ENCODE results near the gene ALG9.

The ALG9 gene

DNA sequence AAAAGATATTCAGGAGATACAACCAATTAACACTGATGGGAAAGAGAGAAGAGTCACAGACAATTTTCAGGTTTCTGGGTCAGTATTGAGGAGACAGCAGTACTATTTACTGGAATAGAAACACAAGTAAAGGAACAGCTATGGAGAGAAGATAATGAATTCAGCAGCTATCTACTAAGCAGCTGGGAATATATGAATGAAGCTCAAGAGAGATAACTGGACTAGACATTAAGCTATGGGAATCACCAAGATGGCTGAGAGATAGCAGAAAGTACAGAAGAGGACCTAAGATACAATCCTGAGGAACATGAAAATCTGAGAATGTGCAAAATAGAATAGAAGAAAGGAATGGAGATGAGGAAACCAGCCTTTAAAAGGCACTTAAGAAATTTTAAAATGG is 15.9 kb downstream of the ALG9 start (continued):
- TF ChIP-seq PRDM2 (tag by site-specific recombination; IDR thresholded peaks at IDR 0.05; ENCODE audit: borderline replicate concordance), result no peak
- TF ChIP-seq, protein P1, sequence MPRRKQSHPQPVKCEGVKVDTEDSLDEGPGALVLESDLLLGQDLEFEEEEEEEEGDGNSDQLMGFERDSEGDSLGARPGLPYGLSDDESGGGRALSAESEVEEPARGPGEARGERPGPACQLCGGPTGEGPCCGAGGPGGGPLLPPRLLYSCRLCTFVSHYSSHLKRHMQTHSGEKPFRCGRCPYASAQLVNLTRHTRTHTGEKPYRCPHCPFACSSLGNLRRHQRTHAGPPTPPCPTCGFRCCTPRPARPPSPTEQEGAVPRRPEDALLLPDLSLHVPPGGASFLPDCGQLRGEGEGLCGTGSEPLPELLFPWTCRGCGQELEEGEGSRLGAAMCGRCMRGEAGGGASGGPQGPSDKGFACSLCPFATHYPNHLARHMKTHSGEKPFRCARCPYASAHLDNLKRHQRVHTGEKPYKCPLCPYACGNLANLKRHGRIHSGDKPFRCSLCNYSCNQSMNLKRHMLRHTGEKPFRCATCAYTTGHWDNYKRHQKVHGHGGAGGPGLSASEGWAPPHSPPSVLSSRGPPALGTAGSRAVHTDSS (tag by site-specific recombination; IDR thresholded peaks at IDR 0.05), result no peak
- no peak for TF ChIP-seq EGR2 (tag by site-specific recombination; IDR thresholded peaks at IDR 0.05; ENCODE audit: low read depth)
- no peak for TF ChIP-seq ZNF677 (tag by site-specific recombination; IDR thresholded peaks at IDR 0.05)
- no peak for TF ChIP-seq ZSCAN5A (tag by site-specific recombination; IDR thresholded peaks at IDR 0.05)
- TF ChIP-seq ZNF626 (tag by site-specific recombination; IDR thresholded peaks at IDR 0.05), result no peak
- TF ChIP-seq, protein P2, sequence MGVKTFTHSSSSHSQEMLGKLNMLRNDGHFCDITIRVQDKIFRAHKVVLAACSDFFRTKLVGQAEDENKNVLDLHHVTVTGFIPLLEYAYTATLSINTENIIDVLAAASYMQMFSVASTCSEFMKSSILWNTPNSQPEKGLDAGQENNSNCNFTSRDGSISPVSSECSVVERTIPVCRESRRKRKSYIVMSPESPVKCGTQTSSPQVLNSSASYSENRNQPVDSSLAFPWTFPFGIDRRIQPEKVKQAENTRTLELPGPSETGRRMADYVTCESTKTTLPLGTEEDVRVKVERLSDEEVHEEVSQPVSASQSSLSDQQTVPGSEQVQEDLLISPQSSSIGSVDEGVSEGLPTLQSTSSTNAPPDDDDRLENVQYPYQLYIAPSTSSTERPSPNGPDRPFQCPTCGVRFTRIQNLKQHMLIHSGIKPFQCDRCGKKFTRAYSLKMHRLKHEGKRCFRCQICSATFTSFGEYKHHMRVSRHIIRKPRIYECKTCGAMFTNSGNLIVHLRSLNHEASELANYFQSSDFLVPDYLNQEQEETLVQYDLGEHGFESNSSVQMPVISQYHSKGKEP (tag by site-specific recombination; IDR thresholded peaks at IDR 0.05), result no peak
- no peak for TF ChIP-seq KLF8 (tag by site-specific recombination; IDR thresholded peaks at IDR 0.05)
- TF ChIP-seq ZNF184 (tag by site-specific recombination; IDR thresholded peaks at IDR 0.05), result no peak

DNA sequence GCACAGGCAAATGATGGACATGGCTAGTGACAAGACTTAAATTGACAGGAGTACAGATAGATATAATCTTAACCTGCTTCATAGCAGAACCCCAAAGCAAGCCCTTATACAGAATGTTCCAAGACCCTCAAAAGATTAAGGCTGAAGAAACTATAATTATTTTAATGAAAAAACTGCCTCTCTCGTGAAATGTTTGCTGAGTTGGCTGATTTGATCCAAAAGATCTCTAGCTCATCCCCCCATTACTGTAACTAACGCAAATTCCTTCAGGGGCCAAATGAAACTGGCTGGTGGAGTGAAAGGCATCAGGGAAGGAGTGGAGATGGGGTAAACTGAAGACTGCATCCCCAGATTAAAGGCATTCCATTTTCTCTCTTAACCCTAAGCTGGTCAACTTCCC is 19.3 kb downstream of the ALG9 start:
- POLR2A ChIA-PET, result interaction anchor here (1.1 kb wide), 1 partner anchor 19 kb away, joined by 3 read pairs; the partner anchor contains the start of gene ALG9
- H3K4me3 ChIP-seq (ENCODE audit: low read depth, low read length), result no peak overlapping the region
- H3K9me3 ChIP-seq (ENCODE audit: control insufficient read depth, insufficient read depth, low read depth, low read length), result no peaks in the 10 kb centered on the region
- CTCF ChIA-PET, result interaction anchor here (1.3 to 2.3 kb wide), 3 partner anchors 9 to 266 kb away, joined by 5 to 8 read pairs (median 5); no protein-coding TSS in a partner anchor
- no peaks in the 10 kb centered on the region for H3K4me1 ChIP-seq (ENCODE audit: control insufficient read depth, insufficient read depth, low read length)
- no peak overlapping the region for H3K27ac ChIP-seq (ENCODE audit: extremely low read depth, low read depth, low read length)
- peaks cover 0 to 62% of the 10 kb centered on the region in 2 experiments; a peak in 2 of 3 replicates for H3K36me3 ChIP-seq (ENCODE audit: control insufficient read depth in 2 of 2, insufficient read depth in 1 of 2, low read length in 2 of 2)
- TF ChIP-seq ZNF2 (tag by site-specific recombination; IDR thresholded peaks at IDR 0.05) (no peak), MEIS1 (CRISPR knock-in tag; IDR thresholded peaks at IDR 0.05; ENCODE audit: borderline replicate concordance) (no peak), ZNF26 (tag by site-specific recombination; IDR thresholded peaks at IDR 0.05) (no peak), GLI4 (tag by site-specific recombination; IDR thresholded peaks at IDR 0.05) (no peak), ZNF623 (tag by site-specific recombination; IDR thresholded peaks at IDR 0.05) (no peak)
- TF ChIP-seq, protein P3, sequence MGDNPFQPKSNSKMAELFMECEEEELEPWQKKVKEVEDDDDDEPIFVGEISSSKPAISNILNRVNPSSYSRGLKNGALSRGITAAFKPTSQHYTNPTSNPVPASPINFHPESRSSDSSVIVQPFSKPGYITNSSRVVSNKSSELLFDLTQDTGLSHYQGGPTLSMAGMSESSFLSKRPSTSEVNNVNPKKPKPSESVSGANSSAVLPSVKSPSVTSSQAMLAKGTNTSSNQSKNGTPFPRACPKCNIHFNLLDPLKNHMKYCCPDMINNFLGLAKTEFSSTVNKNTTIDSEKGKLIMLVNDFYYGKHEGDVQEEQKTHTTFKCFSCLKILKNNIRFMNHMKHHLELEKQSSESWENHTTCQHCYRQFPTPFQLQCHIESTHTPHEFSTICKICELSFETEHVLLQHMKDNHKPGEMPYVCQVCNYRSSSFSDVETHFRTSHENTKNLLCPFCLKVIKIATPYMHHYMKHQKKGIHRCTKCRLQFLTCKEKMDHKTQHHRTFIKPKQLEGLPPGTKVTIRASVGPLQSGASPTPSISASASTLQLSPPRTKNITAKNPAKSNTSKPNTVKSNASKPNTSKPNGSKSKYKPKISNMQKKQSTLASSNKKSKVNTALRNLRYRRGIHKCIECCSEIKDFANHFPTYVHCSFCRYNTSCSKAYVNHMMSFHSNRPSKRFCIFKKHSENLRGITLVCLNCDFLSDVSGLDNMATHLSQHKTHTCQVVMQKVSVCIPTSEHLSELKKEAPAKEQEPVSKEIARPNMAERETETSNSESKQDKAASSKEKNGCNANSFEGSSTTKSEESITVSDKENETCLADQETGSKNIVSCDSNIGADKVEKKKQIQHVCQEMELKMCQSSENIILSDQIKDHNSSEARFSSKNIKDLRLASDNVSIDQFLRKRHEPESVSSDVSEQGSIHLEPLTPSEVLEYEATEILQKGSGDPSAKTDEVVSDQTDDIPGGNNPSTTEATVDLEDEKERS (tag by site-specific recombination; IDR thresholded peaks at IDR 0.05), result no peak
- TF ChIP-seq, protein P4, sequence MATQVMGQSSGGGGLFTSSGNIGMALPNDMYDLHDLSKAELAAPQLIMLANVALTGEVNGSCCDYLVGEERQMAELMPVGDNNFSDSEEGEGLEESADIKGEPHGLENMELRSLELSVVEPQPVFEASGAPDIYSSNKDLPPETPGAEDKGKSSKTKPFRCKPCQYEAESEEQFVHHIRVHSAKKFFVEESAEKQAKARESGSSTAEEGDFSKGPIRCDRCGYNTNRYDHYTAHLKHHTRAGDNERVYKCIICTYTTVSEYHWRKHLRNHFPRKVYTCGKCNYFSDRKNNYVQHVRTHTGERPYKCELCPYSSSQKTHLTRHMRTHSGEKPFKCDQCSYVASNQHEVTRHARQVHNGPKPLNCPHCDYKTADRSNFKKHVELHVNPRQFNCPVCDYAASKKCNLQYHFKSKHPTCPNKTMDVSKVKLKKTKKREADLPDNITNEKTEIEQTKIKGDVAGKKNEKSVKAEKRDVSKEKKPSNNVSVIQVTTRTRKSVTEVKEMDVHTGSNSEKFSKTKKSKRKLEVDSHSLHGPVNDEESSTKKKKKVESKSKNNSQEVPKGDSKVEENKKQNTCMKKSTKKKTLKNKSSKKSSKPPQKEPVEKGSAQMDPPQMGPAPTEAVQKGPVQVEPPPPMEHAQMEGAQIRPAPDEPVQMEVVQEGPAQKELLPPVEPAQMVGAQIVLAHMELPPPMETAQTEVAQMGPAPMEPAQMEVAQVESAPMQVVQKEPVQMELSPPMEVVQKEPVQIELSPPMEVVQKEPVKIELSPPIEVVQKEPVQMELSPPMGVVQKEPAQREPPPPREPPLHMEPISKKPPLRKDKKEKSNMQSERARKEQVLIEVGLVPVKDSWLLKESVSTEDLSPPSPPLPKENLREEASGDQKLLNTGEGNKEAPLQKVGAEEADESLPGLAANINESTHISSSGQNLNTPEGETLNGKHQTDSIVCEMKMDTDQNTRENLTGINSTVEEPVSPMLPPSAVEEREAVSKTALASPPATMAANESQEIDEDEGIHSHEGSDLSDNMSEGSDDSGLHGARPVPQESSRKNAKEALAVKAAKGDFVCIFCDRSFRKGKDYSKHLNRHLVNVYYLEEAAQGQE (tag by site-specific recombination; IDR thresholded peaks at IDR 0.05), result no peak

Data from HEK293 (cell line).